GM18868 (cell line): ENCODE data around the gene CHRNG.

ENCODE experiments used
- ATAC-seq: cut with Tn5 transposase; IDR thresholded peaks from one replicate; pipeline ENCODE4 v1.9.1; 2021; ENCODE audit warnings: mild to moderate bottlenecking, moderate library complexity; ENCODE audit not compliant: unreplicated experiment

CHRNG gene

GRCh38 chr2:232539298-232540231 lies at the start of gene CHRNG:
Gene CHRNG, plus strand, starts transcription at chr2:232539692. Its CDS starts 56 bp downstream, at chr2:232539748.
- no peak for ATAC-seq

- no peak for ATAC-seq
These were observed 49.0 kb upstream of the CHRNG start for GRCh38 chr2:232490221-232491138.

- ATAC-seq, result no peak
These were observed 48.2 kb upstream of the CHRNG start for GRCh38 chr2:232491139-232491780.

GRCh38 chr2:232492236-232492848 lies 47.1 kb upstream of the CHRNG start:
- no peak for ATAC-seq

GRCh38 chr2:232492963-232493700 lies 46.4 kb upstream of the CHRNG start:
- no peak for ATAC-seq

- no peak for ATAC-seq
These were observed 45.6 kb upstream of the CHRNG start for GRCh38 chr2:232493701-232494474.

GRCh38 chr2:232494542-232494941 lies 45.0 kb upstream of the CHRNG start:
- ATAC-seq, result no peak

GRCh38 chr2:232495292-232495691 lies 44.2 kb upstream of the CHRNG start:
- ATAC-seq, result no peak

GRCh38 chr2:232496501-232497270 lies 42.8 kb upstream of the CHRNG start:
- no peak for ATAC-seq

GRCh38 chr2:232497348-232497747 lies 42.1 kb upstream of the CHRNG start:
- ATAC-seq, result no peak

GRCh38 chr2:232498452-232498851 lies 41.0 kb upstream of the CHRNG start:
- no peak for ATAC-seq

- no peak for ATAC-seq
These were observed 38.1 kb upstream of the CHRNG start for GRCh38 chr2:232501331-232501771.

- no peak for ATAC-seq
These were observed 37.6 kb upstream of the CHRNG start for GRCh38 chr2:232501794-232502390.

- ATAC-seq, result no peak
These were observed 37.0 kb upstream of the CHRNG start for GRCh38 chr2:232502511-232502910.

GRCh38 chr2:232502911-232503808 lies 36.3 kb upstream of the CHRNG start:
- ATAC-seq, result no peak

- ATAC-seq, result no peak
These were observed 35.6 kb upstream of the CHRNG start for GRCh38 chr2:232503809-232504323.

GRCh38 chr2:232504438-232504837 lies 35.1 kb upstream of the CHRNG start:
- ATAC-seq, result no peak
